Memory B cell (primary cell): ENCODE data around the gene CX3CR1.

Source experiments
- ATAC-seq: fragments of 150-1000 bp; cut with Tn5 transposase; 2 replicates; pipeline ENCODE4 v1.10.0; 2021; ENCODE audit warnings: low read depth, mild to moderate bottlenecking, moderate library complexity
- DNase-seq, 2 donors: peaks; one replicate each; pipeline ENCODE4 v3.0.0; 2022; ENCODE audit warnings: low spot score in 2 of 2
- H3K27ac Mint-ChIP-seq: one replicate; pipeline ENCODE4 v1.8.0; 2022; ENCODE audit warnings: mild to moderate bottlenecking, moderate library complexity, mixed read lengths
- H3K27me3 Mint-ChIP-seq: one replicate; pipeline ENCODE4 v1.8.0; 2022; ENCODE audit warnings: mixed read lengths
- H3K36me3 Mint-ChIP-seq: one replicate; pipeline ENCODE4 v1.8.0; 2022; ENCODE audit warnings: mild to moderate bottlenecking, mixed read lengths
- H3K4me1 Mint-ChIP-seq: one replicate; pipeline ENCODE4 v1.8.0; 2022; ENCODE audit warnings: mixed read lengths
- H3K4me3 Mint-ChIP-seq: one replicate; pipeline ENCODE4 v1.8.0; 2022; ENCODE audit warnings: mild to moderate bottlenecking, moderate library complexity, mixed read lengths
- H3K9me3 Mint-ChIP-seq: one replicate; pipeline ENCODE4 v1.8.0; 2022; ENCODE audit warnings: mixed read lengths

Gene CX3CR1

DNA sequence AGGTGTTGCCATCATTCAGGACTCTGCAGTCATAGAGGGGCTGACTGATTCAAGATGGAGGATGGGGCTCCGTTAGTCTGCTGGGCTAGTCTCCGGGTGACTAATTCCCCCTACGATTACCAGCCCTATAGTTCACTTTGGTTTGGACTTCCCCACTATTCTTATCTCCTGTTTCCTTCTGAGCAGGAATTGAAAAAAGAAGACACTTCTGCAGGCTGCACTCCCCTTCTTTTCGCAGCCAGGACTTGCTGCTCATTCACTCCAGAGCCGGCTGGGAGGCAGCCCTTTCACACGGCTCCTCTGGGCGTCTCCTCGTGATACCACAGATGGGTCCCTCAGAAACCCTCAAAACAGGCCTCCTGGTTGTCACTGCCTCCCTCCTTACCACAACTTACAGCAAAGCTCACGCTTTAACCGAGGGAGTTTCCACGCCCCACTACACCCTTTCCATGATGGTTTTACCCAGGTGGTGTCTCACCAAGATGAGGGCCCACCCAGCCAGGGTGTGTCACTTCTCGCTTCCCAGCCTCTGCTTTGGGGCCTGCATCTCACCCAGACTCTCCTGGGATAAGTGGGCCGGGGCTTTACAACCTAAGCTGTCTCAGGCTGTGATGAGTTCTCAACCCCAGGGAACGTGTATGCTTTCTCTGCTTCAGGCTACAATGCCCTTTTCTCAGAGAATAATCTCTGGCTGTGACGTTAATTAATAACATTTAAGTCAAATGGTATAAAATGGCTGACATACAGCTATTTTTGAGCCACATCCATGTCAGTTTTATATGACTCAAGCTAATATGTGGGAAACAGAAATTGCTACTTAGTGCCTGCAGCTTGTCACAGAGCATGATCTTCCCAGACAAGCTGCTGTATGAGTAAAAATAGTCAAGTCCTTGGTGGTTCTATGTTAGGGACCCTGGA lies 11.9 kb downstream of the CX3CR1 start:
- Mint-ChIP-seq H3K27ac (no peak overlapping the region), H3K4me3 (no peak overlapping the region), H3K9me3 (no peaks in the 10 kb centered on the region), H3K36me3 (no peaks in the 10 kb centered on the region), H3K27me3 (no peaks in the 10 kb centered on the region), H3K4me1 (peaks cover 27% of the 10 kb centered on the region)
- no peak for DNase-seq
- no peak for ATAC-seq

DNA sequence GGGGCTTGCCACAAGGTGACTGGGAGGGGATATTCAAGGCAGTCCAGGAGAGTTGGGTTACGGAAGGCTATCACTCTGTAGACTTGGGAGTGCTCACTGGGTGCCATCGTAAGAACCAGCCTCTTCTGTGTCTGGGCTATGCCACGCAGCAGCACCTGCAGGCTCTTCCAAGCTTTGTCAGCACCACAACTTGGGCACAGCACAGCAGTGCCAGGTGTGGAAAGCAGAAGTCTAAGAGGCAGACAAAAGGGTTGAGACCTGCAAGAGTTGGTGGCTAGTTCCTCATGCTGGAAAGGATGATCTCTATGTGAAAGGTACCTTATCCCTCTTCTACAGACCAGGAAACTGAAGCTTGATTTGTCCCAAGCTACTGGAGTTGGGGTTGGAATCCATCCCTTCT lies 15.8 kb downstream of the CX3CR1 start:
- peaks cover 2% of the 10 kb centered on the region for H3K27me3 Mint-ChIP-seq
- no peaks in the 10 kb centered on the region for H3K36me3 Mint-ChIP-seq
- ATAC-seq = peak; percentile 96
- H3K4me1 Mint-ChIP-seq = peaks cover 29% of the 10 kb centered on the region
- H3K4me3 Mint-ChIP-seq = no peak overlapping the region
- peak in 1 of 2 donors; percentile 53 for DNase-seq
- no peaks in the 10 kb centered on the region for H3K9me3 Mint-ChIP-seq
- H3K27ac Mint-ChIP-seq = no peak overlapping the region

DNA sequence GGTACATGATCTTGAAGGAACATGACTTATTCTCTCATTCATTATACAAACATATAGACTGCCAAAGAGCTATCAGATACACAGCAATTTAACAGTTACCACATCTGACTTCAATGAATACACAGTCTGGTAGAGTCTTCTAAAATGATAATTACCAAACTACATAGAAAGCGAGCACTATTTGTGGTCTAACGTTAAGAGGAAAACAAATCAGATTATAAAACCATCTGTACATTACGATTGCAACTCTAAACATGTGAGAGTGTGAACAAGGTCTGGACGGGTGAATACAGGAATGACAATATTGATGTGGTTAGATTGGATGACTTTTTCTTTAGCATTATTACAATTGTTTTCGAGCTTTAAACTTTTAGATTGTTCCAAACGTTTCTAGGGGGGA lies 16.3 kb downstream of the CX3CR1 start:
- no peaks in the 10 kb centered on the region for H3K36me3 Mint-ChIP-seq
- H3K27me3 Mint-ChIP-seq = peaks cover 2% of the 10 kb centered on the region
- H3K9me3 Mint-ChIP-seq = no peaks in the 10 kb centered on the region
- no peak overlapping the region for H3K27ac Mint-ChIP-seq
- peaks cover 31% of the 10 kb centered on the region for H3K4me1 Mint-ChIP-seq
- DNase-seq (no peak), ATAC-seq (no peak)
- no peak overlapping the region for H3K4me3 Mint-ChIP-seq

DNA sequence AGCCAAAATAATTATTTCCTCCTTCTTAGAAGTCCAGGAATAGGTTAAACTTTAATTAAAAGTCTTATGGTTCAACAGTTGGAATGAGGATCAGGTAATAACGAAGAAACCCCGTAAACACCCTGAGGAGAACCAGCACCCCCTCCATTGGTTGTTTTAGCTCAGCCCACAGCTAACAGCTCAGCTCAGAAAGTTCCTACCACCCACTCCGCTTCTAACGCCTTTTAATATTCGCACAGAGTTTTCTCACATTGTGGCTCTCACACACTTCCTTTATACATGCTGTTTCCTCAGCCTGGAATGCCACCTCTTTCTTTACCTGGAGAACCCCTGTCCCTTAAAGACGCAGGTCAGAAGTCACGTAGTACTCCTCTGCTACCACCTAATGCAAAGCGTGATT lies 17.0 kb downstream of the CX3CR1 start:
- H3K27ac Mint-ChIP-seq = no peak overlapping the region
- H3K36me3 Mint-ChIP-seq = no peaks in the 10 kb centered on the region
- no peaks in the 10 kb centered on the region for H3K9me3 Mint-ChIP-seq
- peaks cover 2% of the 10 kb centered on the region for H3K27me3 Mint-ChIP-seq
- ATAC-seq (no peak), DNase-seq (no peak)
- H3K4me3 Mint-ChIP-seq = no peak overlapping the region
- H3K4me1 Mint-ChIP-seq = peaks cover 36% of the 10 kb centered on the region

DNA sequence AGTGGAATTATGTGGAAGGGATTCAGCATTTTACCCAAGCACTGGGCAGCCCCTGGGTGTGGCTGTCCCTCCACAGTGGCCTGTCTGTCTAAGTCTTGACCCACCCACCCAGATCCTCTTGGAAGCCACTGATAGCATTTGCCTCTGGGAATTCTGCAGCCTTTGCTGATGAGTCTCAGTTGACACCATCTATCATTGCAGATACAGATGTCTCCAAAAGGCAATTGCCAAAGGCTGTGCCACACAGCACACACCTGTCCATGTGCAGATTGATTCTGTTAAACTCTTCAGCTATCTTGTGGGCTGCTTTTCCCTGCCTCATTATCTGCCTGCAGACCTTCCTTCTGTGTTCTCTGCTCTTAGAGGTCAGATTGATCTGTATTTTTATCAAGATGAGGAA lies 18.1 kb downstream of the CX3CR1 start:
- Mint-ChIP-seq H3K4me3 (no peak overlapping the region), H3K27me3 (peaks cover 2% of the 10 kb centered on the region), H3K9me3 (no peaks in the 10 kb centered on the region), H3K27ac (no peak overlapping the region), H3K36me3 (peaks cover 2% of the 10 kb centered on the region), H3K4me1 (peaks cover 45% of the 10 kb centered on the region)
- ATAC-seq (no peak), DNase-seq (no peak)

DNA sequence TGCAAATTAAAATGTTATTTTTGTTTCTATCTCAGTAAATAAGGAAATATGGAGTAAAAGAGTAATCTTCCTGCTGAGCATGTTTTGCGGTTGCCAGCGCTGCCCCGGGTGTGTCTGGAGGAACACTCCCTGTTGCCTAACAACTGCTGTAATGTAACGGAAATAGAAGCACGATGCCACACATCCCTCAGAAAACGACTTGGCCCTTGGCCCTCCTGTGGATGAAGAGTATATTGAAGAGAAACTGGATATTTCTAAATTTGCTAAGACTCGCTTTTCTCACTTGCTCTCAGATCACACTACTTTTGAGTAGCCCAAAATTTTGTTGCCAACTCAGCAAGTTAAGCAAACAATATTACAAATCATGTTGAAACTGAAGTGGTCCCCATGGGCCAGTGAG lies 18.9 kb downstream of the CX3CR1 start:
- no peaks in the 10 kb centered on the region for H3K9me3 Mint-ChIP-seq
- peak overlapping the region; percentile 50 for H3K4me3 Mint-ChIP-seq
- peaks cover 2% of the 10 kb centered on the region for H3K36me3 Mint-ChIP-seq
- H3K4me1 Mint-ChIP-seq = peaks cover 46% of the 10 kb centered on the region
- peak overlapping the region; percentile 59 for H3K27ac Mint-ChIP-seq
- peaks cover 2% of the 10 kb centered on the region for H3K27me3 Mint-ChIP-seq
- ATAC-seq = peak; percentile 67
- DNase-seq = peak in 1 of 2 donors; percentile 38

DNA sequence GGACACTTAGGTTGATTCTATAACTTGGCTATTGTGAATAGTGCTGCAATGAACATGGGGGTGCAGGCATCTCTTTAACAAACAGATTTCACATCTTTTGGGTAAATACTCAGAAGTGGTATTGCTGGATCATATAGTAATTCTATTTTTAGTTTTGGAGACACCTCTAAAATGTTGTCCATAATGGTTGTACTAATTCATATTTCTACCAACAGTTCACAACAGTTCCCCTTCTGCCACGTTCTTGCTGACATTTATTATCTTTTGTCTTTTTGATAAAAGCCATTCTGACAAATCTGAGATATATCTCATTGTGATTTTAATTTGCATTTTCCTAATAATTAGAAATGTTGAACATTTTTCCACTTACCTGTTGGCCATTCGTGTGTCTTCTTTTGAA lies 19.5 kb downstream of the CX3CR1 start:
- Mint-ChIP-seq H3K36me3 (peaks cover 2% of the 10 kb centered on the region), H3K4me1 (peaks cover 49% of the 10 kb centered on the region), H3K27ac (no peak overlapping the region), H3K27me3 (peaks cover 2% of the 10 kb centered on the region), H3K4me3 (no peak overlapping the region), H3K9me3 (no peaks in the 10 kb centered on the region)
- no peak for ATAC-seq
- no peak for DNase-seq

DNA sequence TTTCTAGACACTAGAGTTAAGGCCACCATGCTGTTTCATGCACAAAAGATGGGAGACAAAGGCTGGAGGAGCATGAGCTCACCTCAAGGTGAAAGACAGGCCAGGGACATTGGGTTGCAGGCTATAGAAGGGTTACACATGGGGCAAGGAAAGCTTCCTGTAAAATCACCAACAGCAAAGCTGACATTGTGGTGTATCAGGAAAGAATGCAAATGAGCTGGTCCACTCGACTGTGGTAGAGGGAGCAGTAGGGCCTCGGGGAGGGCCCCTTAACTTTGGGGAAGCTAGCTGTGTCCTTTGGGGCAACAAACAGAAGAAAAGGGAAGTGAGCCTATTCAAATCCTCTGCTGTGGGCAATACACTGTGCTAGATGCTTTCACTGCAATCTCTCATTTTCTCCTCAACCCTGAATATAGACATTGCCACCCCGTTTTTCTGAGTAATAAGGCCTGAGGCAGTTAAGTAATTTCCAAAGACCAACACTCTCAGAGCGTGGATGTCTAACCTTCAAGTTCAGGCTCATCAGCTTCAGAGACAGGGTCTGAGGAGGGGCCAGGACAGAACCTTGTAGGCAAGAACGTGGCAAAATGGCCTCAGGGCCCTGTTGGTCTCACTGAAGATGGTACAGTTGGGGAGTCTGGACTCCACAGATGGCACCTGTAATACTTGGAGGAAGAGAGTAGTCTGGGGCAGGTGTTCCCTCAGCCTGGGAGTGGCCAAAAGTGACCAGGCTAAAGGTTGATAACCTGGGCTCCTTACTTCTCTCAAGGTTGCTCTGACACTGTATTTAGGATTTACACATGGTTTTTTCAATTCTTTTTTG lies 24.1 kb downstream of the CX3CR1 start:
- H3K36me3 Mint-ChIP-seq = peaks cover 2% of the 10 kb centered on the region
- peaks cover 2% of the 10 kb centered on the region for H3K27me3 Mint-ChIP-seq
- peak; percentile 98 for ATAC-seq
- DNase-seq = peak; percentile 59 to 79
- H3K4me1 Mint-ChIP-seq = peaks cover 62% of the 10 kb centered on the region
- no peaks in the 10 kb centered on the region for H3K9me3 Mint-ChIP-seq
- H3K27ac Mint-ChIP-seq = peak overlapping the region; percentile 86
- peak overlapping the region; percentile 58 for H3K4me3 Mint-ChIP-seq

DNA sequence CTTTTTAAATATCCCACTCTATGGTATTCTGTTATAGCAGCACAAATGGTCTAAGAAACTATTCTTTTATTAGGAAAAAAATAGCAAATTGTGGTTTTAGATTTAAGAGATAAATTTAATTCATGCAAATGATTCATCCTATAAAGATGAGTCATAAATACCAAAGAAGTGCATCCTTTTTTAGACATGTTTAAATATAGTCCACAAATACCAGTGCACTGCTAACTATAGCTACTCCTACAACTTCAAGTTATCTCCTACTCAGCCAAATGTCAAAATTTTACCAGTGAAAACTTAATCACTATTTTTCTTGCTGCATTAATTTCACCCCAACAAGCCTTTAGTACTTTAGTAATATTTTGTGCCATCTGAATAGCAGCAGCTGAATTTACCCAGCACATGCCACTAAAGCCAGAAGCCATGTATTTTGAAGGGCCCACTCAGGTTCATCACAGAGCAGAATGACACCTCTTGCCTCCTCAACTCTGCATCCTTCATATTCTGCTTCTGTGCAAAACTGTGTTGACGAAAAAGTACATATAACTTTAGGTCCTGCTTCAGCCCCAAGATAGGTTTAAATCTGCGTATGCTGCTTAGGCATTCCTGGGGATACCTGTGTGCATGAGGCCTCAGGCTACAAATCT lies 24.9 kb downstream of the CX3CR1 start:
- ATAC-seq (no peak), DNase-seq (no peak)
- Mint-ChIP-seq H3K27me3 (peaks cover 1% of the 10 kb centered on the region), H3K4me1 (peaks cover 64% of the 10 kb centered on the region), H3K9me3 (no peaks in the 10 kb centered on the region), H3K27ac (peak overlapping the region; percentile 86), H3K4me3 (peak overlapping the region; percentile 58), H3K36me3 (peaks cover 2% of the 10 kb centered on the region)

DNA sequence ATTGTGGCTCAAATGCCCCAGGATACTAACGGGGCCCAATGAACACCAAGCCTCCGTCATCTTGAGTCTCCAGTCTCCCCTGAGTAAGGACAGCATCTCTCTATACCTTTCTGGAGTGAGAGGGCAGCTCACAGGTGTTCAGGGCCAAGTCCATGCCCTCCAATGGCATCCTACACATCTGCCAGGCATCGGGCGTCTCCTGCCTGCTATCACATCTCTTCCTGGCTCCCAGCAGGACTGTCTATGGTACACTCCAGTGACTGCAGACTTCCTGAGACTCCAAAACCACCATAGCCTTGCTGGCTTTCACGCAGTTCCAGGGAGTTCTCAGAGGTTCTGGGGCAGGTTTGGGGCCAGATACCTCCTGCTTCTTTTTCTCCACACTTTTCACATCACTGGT lies 28.3 kb downstream of the CX3CR1 start:
- Mint-ChIP-seq H3K4me3 (no peak overlapping the region), H3K27ac (no peak overlapping the region), H3K36me3 (no peaks in the 10 kb centered on the region), H3K27me3 (no peaks in the 10 kb centered on the region), H3K9me3 (no peaks in the 10 kb centered on the region), H3K4me1 (peaks cover 51% of the 10 kb centered on the region)
- DNase-seq = no peak
- ATAC-seq = no peak

DNA sequence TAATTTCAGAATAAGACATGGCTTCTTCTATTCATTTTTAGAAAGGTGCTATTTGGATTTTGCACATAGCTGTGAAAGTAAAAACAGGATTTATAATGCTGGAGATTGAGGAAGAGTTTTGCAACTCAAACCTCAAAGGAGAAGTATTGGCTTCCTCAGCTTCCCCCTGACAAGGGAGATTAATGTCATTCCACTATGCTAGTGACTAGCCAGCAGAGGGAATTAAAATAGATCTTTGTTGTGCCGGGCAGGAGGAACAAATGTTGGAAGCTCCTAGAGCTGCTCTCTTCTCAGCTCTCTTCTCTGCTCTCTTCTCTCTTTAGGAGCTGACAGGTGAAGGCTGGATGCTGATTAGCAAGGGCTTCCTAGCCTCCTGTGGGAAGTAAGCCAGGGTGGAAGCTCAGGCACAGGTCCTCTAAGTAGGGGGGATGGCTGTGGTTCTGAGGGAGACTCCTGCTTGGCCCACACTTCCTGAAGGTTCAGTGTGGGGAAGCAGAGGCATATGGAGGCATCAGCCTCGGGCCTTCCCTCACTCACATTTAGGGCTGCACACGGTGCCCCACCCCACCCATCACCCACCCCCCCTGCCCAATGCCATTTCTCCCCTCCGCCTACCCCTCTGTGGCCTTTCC lies 29.6 kb downstream of the CX3CR1 start:
- ATAC-seq (no peak), DNase-seq (no peak)
- no peaks in the 10 kb centered on the region for H3K27me3 Mint-ChIP-seq
- no peak overlapping the region for H3K27ac Mint-ChIP-seq
- peaks cover 44% of the 10 kb centered on the region for H3K4me1 Mint-ChIP-seq
- H3K4me3 Mint-ChIP-seq = no peak overlapping the region
- H3K9me3 Mint-ChIP-seq = no peaks in the 10 kb centered on the region
- H3K36me3 Mint-ChIP-seq = no peaks in the 10 kb centered on the region

DNA sequence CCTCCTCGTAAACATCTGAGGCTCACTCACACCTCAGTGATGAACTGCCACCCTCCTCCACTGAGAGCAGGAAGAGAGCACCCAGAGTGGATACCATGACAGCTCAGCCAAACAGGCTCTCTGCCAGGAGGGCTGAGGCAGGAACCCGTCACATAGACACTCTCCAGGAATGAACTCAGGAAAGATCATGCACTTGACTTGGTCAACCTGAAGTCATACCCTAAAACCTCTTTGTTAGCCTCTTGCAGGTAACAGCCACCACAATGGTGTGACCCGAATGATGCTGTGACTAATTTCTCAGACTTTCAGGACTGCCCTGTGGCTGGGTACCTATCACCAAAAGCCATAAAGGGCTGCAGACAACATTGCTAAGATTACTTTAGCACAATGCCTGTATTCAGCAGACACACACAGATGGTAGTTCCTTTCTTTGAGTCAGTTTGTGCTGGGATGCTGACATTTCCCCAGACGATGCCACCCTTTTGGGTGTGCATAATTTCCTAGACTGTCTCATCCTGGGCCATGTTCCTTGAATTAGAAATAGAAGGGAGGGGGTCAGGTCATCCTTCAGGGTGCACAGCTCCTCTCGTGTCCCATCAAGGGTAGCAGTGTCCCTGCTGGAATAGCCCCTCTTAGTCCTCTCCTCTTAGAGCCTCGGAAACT lies 30.3 kb downstream of the CX3CR1 start:
- Mint-ChIP-seq H3K27ac (no peak overlapping the region), H3K36me3 (no peaks in the 10 kb centered on the region), H3K4me3 (no peak overlapping the region), H3K27me3 (no peaks in the 10 kb centered on the region), H3K9me3 (no peaks in the 10 kb centered on the region), H3K4me1 (peaks cover 39% of the 10 kb centered on the region)
- DNase-seq (no peak), ATAC-seq (no peak)

DNA sequence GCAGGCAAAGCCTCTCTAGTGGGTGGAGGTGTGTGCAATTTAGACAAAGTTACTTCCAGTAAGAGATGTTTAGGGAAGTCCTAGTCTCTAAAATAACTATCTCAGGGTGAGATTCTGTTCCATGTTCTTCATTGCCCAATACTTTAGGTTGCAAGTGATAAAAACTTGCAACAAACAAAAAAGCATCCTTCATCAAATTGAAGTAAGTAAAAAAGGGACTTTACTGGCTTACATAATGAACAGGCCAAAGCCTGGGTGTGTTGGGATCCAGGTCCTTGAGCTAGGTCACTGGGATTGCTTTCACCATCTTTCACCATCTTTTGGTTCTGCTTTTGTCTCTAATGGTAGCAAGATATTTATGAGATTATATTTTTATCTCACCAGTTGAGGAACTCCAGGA lies 38.3 kb downstream of the CX3CR1 start:
- Mint-ChIP-seq H3K4me1 (no peaks in the 10 kb centered on the region), H3K9me3 (peaks cover 5% of the 10 kb centered on the region), H3K36me3 (no peaks in the 10 kb centered on the region), H3K27ac (no peak overlapping the region), H3K4me3 (no peak overlapping the region), H3K27me3 (peaks cover 3% of the 10 kb centered on the region)
- no peak for DNase-seq
- no peak for ATAC-seq
